PC-9 (cell line): Measurements from ENCODE around the gene VMO1. TPM values are rescaled to one million over a fixed set of nuclear protein-coding genes. Genes with fewer than 3 reads are reported as not detected.

ENCODE experiments used
- BruUV-seq: library from RNA; stranded (reverse); fragments of 400-500 nt; replicated peaks from 2 replicates; lab custom pipeline; 2021; lab: Mats Ljungman, UMichigan
- CTCF ChIA-PET: fragments of 300-600 bp; sonication (Branson Sonifier 250); formaldehyde crosslinking; loops from one replicate; lab custom pipeline; 2022; ENCODE audit warnings: antibody characterized with exemption; lab: Charles Lee
- POLR2A ChIA-PET: fragments of 300-600 bp; sonication (Branson Sonifier 250); formaldehyde crosslinking; loops from one replicate; lab custom pipeline; 2022; ENCODE audit warnings: antibody characterized with exemption; ENCODE audit not compliant: unreplicated experiment; lab: Charles Lee
- DNase-seq, 2 experiments: peaks; one replicate each; pipeline versions ENCODE4 v3.0.0 to v3.0.0-alpha.2; 2015 to 2022; ENCODE audit warnings: mixed read lengths in 1 of 2
- H2AFZ ChIP-seq: fragments of 200-600 bp; sonication (generic); 2 replicates; pipeline ENCODE4 v1.8.1; 2017; ENCODE audit warnings: antibody characterized with exemption
- H3F3A ChIP-seq: fragments of 200-600 bp; sonication (generic); 2 replicates; pipeline ENCODE4 v1.8.1; 2017; ENCODE audit warnings: antibody characterized with exemption, mild to moderate bottlenecking, low read depth; ENCODE audit not compliant: insufficient read depth
- H3K27ac ChIP-seq: fragments of 200-600 bp; sonication (generic); 2 replicates; pipeline ENCODE4 v1.6.1; 2016; ENCODE audit warnings: mixed run types
- H3K27me3 ChIP-seq: fragments of 200-600 bp; sonication (generic); 2 replicates; pipeline ENCODE4 v1.6.1; 2016; ENCODE audit warnings: low read depth, mixed run types; ENCODE audit not compliant: insufficient read depth
- H3K36me3 ChIP-seq: fragments of 200-600 bp; sonication (generic); 2 replicates; pipeline ENCODE4 v1.6.1; 2016; ENCODE audit warnings: low read depth, mixed run types
- H3K4me1 ChIP-seq: fragments of 200-600 bp; sonication (generic); replicated peaks from 2 replicates; pipeline ENCODE4 v1.6.1; 2016; ENCODE audit warnings: mixed run types; ENCODE audit not compliant: insufficient read depth
- H3K4me2 ChIP-seq: fragments of 200-600 bp; sonication (generic); 2 replicates; pipeline ENCODE4 v1.6.1; 2017; ENCODE audit warnings: mixed run types
- H3K4me3 ChIP-seq: fragments of 200-600 bp; sonication (generic); 2 replicates; pipeline ENCODE4 v1.6.1; 2016; ENCODE audit warnings: mixed run types
- H3K79me2 ChIP-seq: fragments of 200-600 bp; sonication (generic); 2 replicates; pipeline ENCODE4 v1.6.1; 2017; ENCODE audit warnings: low read depth, mixed run types
- H3K9me2 ChIP-seq: fragments of 200-600 bp; sonication (generic); 2 replicates; pipeline ENCODE4 v1.8.1; 2017; ENCODE audit warnings: mild to moderate bottlenecking; ENCODE audit not compliant: insufficient read depth
- H3K9me3 ChIP-seq: fragments of 200-600 bp; sonication (generic); 2 replicates; pipeline ENCODE4 v1.8.1; 2016; ENCODE audit warnings: low read depth; ENCODE audit not compliant: insufficient read depth
- H4K20me1 ChIP-seq: fragments of 200-600 bp; sonication (generic); 2 replicates; pipeline ENCODE4 v1.8.1; 2017; ENCODE audit not compliant: insufficient read depth
- CTCF ChIP-seq: fragments of 200-600 bp; sonication (generic); conservative IDR thresholded peaks from 2 replicates; pipeline ENCODE4 v1.6.1; 2017; ENCODE audit warnings: mixed run types, antibody characterized with exemption, mild to moderate bottlenecking, moderate library complexity
- EZH2 ChIP-seq: fragments of 200-600 bp; sonication (generic); IDR thresholded peaks from 2 replicates; pipeline ENCODE4 v1.8.0; 2017; ENCODE audit warnings: antibody characterized with exemption, low read depth
- intact Hi-C: fragments of 100-400 bp; cut with micrococcal nuclease; formaldehyde crosslinking; loops from one replicate; pipeline ENCODE4 v1.10.0; 2022; ENCODE audit not compliant: unreplicated experiment
- total RNA-seq: library from RNA; stranded (reverse); gene quantifications from 2 replicates; pipeline ENCODE4 v1.2.3, GENCODE V29; 2021

The VMO1 gene
- total RNA-seq, 1 experiment from 2014 or later: 3.6 TPM

DNA sequence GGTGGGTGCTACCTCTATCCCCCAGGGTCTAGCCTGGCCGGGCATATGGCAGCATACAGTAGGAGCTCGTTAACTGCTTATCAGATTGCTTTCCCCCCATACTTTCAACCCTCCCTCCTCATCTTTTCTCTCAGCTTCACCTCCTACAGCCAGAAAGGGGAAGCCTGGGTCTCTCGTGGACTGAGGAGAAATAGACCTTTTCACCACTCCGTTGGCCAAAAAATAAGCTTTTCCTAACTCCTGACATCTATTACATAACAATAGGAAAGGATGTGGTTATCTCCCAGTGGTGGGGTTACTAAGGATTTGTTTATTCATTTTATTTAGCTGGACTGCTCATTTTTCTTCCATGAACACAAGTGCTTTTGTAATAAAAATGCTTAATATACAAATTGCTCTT, 37.5 kb downstream of the VMO1 start:
- intact Hi-C loops: no loop called here
- no TSS peak for BruUV-seq
- H3K27ac ChIP-seq: no peak overlapping the region
- no peaks in the 10 kb centered on the region for H3K9me3 ChIP-seq
- H3K4me1 ChIP-seq: no peaks in the 10 kb centered on the region
- TF ChIP-seq CTCF (no peak), EZH2 (no peak)
- POLR2A ChIA-PET: no interaction called here
- H3K79me2 ChIP-seq: no peaks in the 10 kb centered on the region
- peaks cover 15% of the 10 kb centered on the region for H3K27me3 ChIP-seq
- no peaks in the 10 kb centered on the region; the same call in 1 of the 2 replicates for H4K20me1 ChIP-seq
- no peak overlapping the region for H2AFZ ChIP-seq
- no peak for DNase-seq
- no peaks in the 10 kb centered on the region for H3K36me3 ChIP-seq
- CTCF ChIA-PET: interaction anchor here (0.8 kb wide), 1 partner anchor 199 kb away, joined by 3 read pairs; no protein-coding TSS in a partner anchor
- no peaks in the 10 kb centered on the region for H3F3A ChIP-seq
- no peak overlapping the region for H3K4me3 ChIP-seq
- no peak overlapping the region for H3K4me2 ChIP-seq
- no peaks in the 10 kb centered on the region for H3K9me2 ChIP-seq

GRCh38 chr17:4747847-4748246, 38.3 kb downstream of the VMO1 start:
- ChIA-PET CTCF (no interaction called here), POLR2A (no interaction called here)
- no TSS peak for BruUV-seq
- no peaks in the 10 kb centered on the region for H3K9me2 ChIP-seq
- no peak overlapping the region for H3K27ac ChIP-seq
- peaks cover 12% of the 10 kb centered on the region for H3K27me3 ChIP-seq
- H2AFZ ChIP-seq: no peak overlapping the region
- no peak overlapping the region for H3K4me2 ChIP-seq
- H4K20me1 ChIP-seq: no peaks in the 10 kb centered on the region; the same call in 1 of the 2 replicates
- H3K4me1 ChIP-seq: no peaks in the 10 kb centered on the region
- no peak for TF ChIP-seq EZH2
- TF ChIP-seq CTCF: no peak
- intact Hi-C loops: no loop called here
- H3K4me3 ChIP-seq: no peak overlapping the region
- no peaks in the 10 kb centered on the region for H3K36me3 ChIP-seq
- DNase-seq: no peak
- no peaks in the 10 kb centered on the region for H3F3A ChIP-seq
- H3K9me3 ChIP-seq: no peaks in the 10 kb centered on the region
- H3K79me2 ChIP-seq: no peaks in the 10 kb centered on the region

GRCh38 chr17:4744999-4745969, 40.9 kb downstream of the VMO1 start:
- no peak overlapping the region for H3K4me3 ChIP-seq
- POLR2A ChIA-PET: no interaction called here
- DNase-seq: no peak
- no TSS peak for BruUV-seq
- H3K27me3 ChIP-seq: peaks cover 6% of the 10 kb centered on the region; the same call in 1 of the 2 replicates
- H3K4me1 ChIP-seq: no peaks in the 10 kb centered on the region
- no peak overlapping the region for H3K4me2 ChIP-seq
- no peak overlapping the region for H3K27ac ChIP-seq
- H4K20me1 ChIP-seq: no peaks in the 10 kb centered on the region
- H3K36me3 ChIP-seq: no peaks in the 10 kb centered on the region
- intact Hi-C loops: no loop called here
- H3K9me3 ChIP-seq: no peaks in the 10 kb centered on the region
- no peaks in the 10 kb centered on the region for H3K79me2 ChIP-seq
- H2AFZ ChIP-seq: no peak overlapping the region
- H3K9me2 ChIP-seq: no peaks in the 10 kb centered on the region
- CTCF ChIA-PET: interaction anchor here (0.6 kb wide), 1 partner anchor 203 kb away, joined by 3 read pairs; no protein-coding TSS in a partner anchor
- no peak for TF ChIP-seq CTCF
- TF ChIP-seq EZH2: no peak
- no peaks in the 10 kb centered on the region for H3F3A ChIP-seq
